Common myeloid progenitor, CD34-positive (primary cell): ENCODE results near the gene DEPDC1.
"Not testable (repeated sequence)": the region's sequence is repeated elsewhere in the genome, so short reads cannot be mapped to it uniquely, and the experiment has no call there.

ENCODE experiments used
- CTCF ChIA-PET: fragments of 350-600 bp; sonication (Branson Sonifier 250); formaldehyde crosslinking; loops from one replicate; lab custom pipeline; 2021; ENCODE audit warnings: antibody characterized with exemption; lab: Charles Lee
- POLR2A ChIA-PET: fragments of 350-600 bp; sonication (Branson Sonifier 250); formaldehyde crosslinking; loops from one replicate; lab custom pipeline; 2021; ENCODE audit warnings: antibody characterized with exemption; lab: Charles Lee
- DNase-seq, 3 donors: peaks; one replicate each; pipeline versions ENCODE4 v3.0.0 to v3.0.0-alpha.2; 2013
- H3K27ac ChIP-seq, 2 experiments: 1 replicate in 1 of 2; 2 replicates in 1 of 2; pipeline ENCODE4 v1.7.0; 2013; ENCODE audit warnings: inconsistent platforms in 2 of 2, low read length in 2 of 2, mild to moderate bottlenecking in 2 of 2, low read depth in 1 of 2, moderate library complexity in 1 of 2; ENCODE audit not compliant: severe bottlenecking in 2 of 2, insufficient read depth in 1 of 2, poor library complexity in 1 of 2
- H3K27me3 ChIP-seq, 5 experiments: replicated peaks in 2 of 5; 1 replicate in 3 of 5; 2 replicates in 2 of 5; pipeline versions ENCODE4 v1.6.1 to v1.7.0; 2013; ENCODE audit warnings: low read length in 4 of 5, mild to moderate bottlenecking in 2 of 5, moderate library complexity in 2 of 5, inconsistent platforms in 1 of 5; ENCODE audit not compliant: insufficient read depth in 5 of 5, control insufficient read depth in 4 of 5
- H3K36me3 ChIP-seq, 4 experiments: 1 replicate in 2 of 4; 2 replicates in 2 of 4; pipeline versions ENCODE4 v1.6.1 to v1.7.0; 2013; ENCODE audit warnings: low read length in 3 of 4, control low read depth in 1 of 4, mild to moderate bottlenecking in 1 of 4; ENCODE audit not compliant: control insufficient read depth in 4 of 4, insufficient read depth in 4 of 4
- H3K4me1 ChIP-seq, 4 experiments: 1 replicate in 3 of 4; 2 replicates in 1 of 4; pipeline versions ENCODE4 v1.6.1 to v1.7.1; 2013; ENCODE audit warnings: low read length in 3 of 4, mild to moderate bottlenecking in 3 of 4, control low read depth in 1 of 4, inconsistent platforms in 1 of 4, moderate library complexity in 1 of 4; ENCODE audit not compliant: control insufficient read depth in 4 of 4, insufficient read depth in 4 of 4; ENCODE audit errors: control extremely low read depth in 1 of 4
- H3K4me3 ChIP-seq, 7 experiments: 1 replicate in 4 of 7; 2 replicates in 3 of 7; pipeline versions ENCODE4 v1.5.1 to v1.7.0; 2013; ENCODE audit warnings: mild to moderate bottlenecking in 7 of 7, low read length in 6 of 7, moderate library complexity in 6 of 7, inconsistent platforms in 2 of 7, low read depth in 2 of 7, control low read depth in 1 of 7; ENCODE audit not compliant: insufficient read depth in 4 of 7, control insufficient read depth in 1 of 7; ENCODE audit errors: extremely low read depth in 1 of 7
- H3K9me3 ChIP-seq, 5 experiments: 1 replicate in 4 of 5; 2 replicates in 1 of 5; pipeline versions ENCODE4 v1.6.1 to v1.7.1; 2013; ENCODE audit warnings: low read length in 4 of 5, mild to moderate bottlenecking in 2 of 5, inconsistent platforms in 1 of 5, low read depth in 1 of 5, moderate library complexity in 1 of 5; ENCODE audit not compliant: control insufficient read depth in 4 of 5, insufficient read depth in 2 of 5; ENCODE audit errors: control extremely low read depth in 1 of 5
- WGBS: methylation state at CpG from one replicate; pipeline ENCODE4 v1.1.5; 2013; ENCODE audit not compliant: insufficient coverage; 5-methylcytosine and 5-hydroxymethylcytosine counted together

Gene DEPDC1

GRCh38 chr1:68493193-68493592 is 3.7 kb downstream of the DEPDC1 start:
- CTCF ChIA-PET, result no interaction called here
- no peak overlapping the region for H3K27ac ChIP-seq
- no peak overlapping the region for H3K4me3 ChIP-seq
- no peak for DNase-seq
- peaks cover 4 to 17% (median 11%) of the 10 kb centered on the region in 4 experiments for H3K4me1 ChIP-seq
- H3K9me3 ChIP-seq, result peaks cover 0 to 3% (median 0%) of the 10 kb centered on the region in 5 experiments
- no peaks in the 10 kb centered on the region for H3K27me3 ChIP-seq
- H3K36me3 ChIP-seq, result peaks cover 0 to 13% (median 5%) of the 10 kb centered on the region in 4 experiments
- POLR2A ChIA-PET, result no interaction called here
- WGBS, result 100% methylated on average over 2 of the region's 2 CpGs

DNA sequence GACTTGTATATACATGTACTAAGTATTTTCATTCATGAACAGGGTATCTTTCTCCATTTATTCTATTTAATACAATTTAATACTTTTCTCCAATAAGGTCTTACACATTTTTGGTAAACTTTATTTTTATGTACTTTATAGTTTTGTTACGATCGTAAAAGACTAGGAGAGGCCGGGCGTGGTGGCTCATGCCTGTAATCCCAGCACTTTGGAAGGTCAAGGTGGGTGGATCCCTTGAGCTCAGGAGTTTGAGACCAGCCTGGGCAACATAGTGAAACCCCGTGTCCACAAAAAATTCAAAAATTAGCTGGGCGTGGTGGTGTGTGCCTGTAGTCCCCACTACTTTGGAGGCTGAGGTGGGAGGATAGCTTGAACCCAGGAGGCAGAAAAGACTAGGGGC is 4.6 kb downstream of the DEPDC1 start:
- DNase-seq, H3K4me3 ChIP-seq, POLR2A ChIA-PET, H3K27me3 ChIP-seq, H3K27ac ChIP-seq, H3K9me3 ChIP-seq: not testable (repeated sequence)
- CTCF ChIA-PET, result interaction anchor here (1.0 kb wide), 1 partner anchor 25 kb away, joined by 3 read pairs; no protein-coding TSS in a partner anchor
- H3K36me3 ChIP-seq, result peaks cover 0 to 13% (median 7%) of the 10 kb centered on the region in 4 experiments
- 100% methylated on average over 4 of the region's 6 CpGs for WGBS
- H3K4me1 ChIP-seq, result peaks cover 4 to 11% (median 9%) of the 10 kb centered on the region in 4 experiments

- Histone ChIP-seq H3K4me1 (no peaks in the 10 kb centered on the region), H3K27me3 (no peaks in the 10 kb centered on the region), H3K27ac (no peak overlapping the region), H3K9me3 (peaks cover 0 to 3% (median 0%) of the 10 kb centered on the region in 5 experiments), H3K4me3 (no peak overlapping the region), H3K36me3 (peaks cover 0 to 25% (median 8%) of the 10 kb centered on the region in 4 experiments)
- WGBS, result no CpG with 5 or more reads among the region's 2 CpGs
- ChIA-PET CTCF (no interaction called here), POLR2A (no interaction called here)
- DNase-seq, result no peak
Observed at GRCh38 chr1:68490046-68490651, 6.7 kb downstream of the DEPDC1 start.

DNA sequence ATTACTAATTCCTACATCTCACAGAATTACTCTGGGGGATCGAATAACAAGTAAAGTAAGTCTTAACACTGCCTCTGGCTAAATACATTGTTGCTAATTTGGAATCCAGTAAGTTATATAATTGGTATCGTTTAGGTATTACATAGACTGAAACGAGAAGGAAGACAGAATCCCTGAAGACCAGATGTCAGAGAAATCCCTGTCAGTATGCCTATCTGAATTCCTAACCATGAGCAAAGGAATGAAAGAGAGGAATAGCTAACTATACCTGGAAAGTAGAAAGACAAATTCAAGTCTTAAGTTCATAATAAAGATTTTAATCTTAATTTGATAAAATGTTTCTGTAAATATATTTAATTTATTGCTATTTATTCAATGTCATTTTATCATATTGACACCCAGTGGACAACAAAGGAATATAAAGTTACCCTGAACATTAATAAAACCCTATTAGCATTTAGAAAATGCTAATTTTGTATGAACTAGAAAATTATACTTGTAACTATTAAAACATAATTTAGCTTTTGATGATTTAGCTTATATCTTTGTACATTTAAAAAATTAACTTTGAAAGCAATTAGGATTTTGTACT is 11.4 kb downstream of the DEPDC1 start:
- CTCF ChIA-PET, result no interaction called here

GRCh38 chr1:68484618-68485017 is 12.3 kb downstream of the DEPDC1 start:
- Histone ChIP-seq H3K27ac (no peak overlapping the region), H3K27me3 (no peaks in the 10 kb centered on the region), H3K9me3 (no peaks in the 10 kb centered on the region), H3K4me3 (no peak overlapping the region), H3K4me1 (peaks cover 0 to 8% (median under 1%) of the 10 kb centered on the region in 4 experiments), H3K36me3 (peaks cover 3 to 43% (median 9%) of the 10 kb centered on the region in 4 experiments)
- ChIA-PET POLR2A (no interaction called here), CTCF (interaction anchor here (1.5 kb wide), 1 partner anchor 66 kb away, joined by 3 read pairs; no protein-coding TSS in a partner anchor)
- DNase-seq, result no peak
- 100% methylated on average over 1 of the region's 1 CpG for WGBS

More for the DNA sequence above, 11.4 kb downstream of the DEPDC1 start:
- peaks cover 3 to 40% (median 9%) of the 10 kb centered on the region in 4 experiments for H3K36me3 ChIP-seq
- DNase-seq, result no peak
- WGBS, result 100% methylated on average over 2 of the region's 3 CpGs
- no peak overlapping the region for H3K4me3 ChIP-seq
- POLR2A ChIA-PET, result no interaction called here
- peaks cover 0 to 4% (median under 1%) of the 10 kb centered on the region in 4 experiments for H3K4me1 ChIP-seq
- no peak overlapping the region for H3K27ac ChIP-seq
- peaks cover 0 to under 1% (median 0%) of the 10 kb centered on the region in 5 experiments for H3K9me3 ChIP-seq
- H3K27me3 ChIP-seq, result no peaks in the 10 kb centered on the region

- WGBS, result no CpG with 5 or more reads among the region's 3 CpGs
- peaks cover under 1 to 56% (median 22%) of the 10 kb centered on the region in 4 experiments for H3K36me3 ChIP-seq
- H3K4me1 ChIP-seq, result peaks cover 0 to 8% (median under 1%) of the 10 kb centered on the region in 4 experiments
- POLR2A ChIA-PET, result no interaction called here
- CTCF ChIA-PET, result no interaction called here
- DNase-seq, result peak in 1 of 3 donors; percentile 18
- no peak overlapping the region for H3K4me3 ChIP-seq
- H3K27me3 ChIP-seq, result no peaks in the 10 kb centered on the region
- H3K9me3 ChIP-seq, result no peaks in the 10 kb centered on the region
- no peak overlapping the region for H3K27ac ChIP-seq
Observed at GRCh38 chr1:68481041-68481440, 15.8 kb downstream of the DEPDC1 start.

DNA sequence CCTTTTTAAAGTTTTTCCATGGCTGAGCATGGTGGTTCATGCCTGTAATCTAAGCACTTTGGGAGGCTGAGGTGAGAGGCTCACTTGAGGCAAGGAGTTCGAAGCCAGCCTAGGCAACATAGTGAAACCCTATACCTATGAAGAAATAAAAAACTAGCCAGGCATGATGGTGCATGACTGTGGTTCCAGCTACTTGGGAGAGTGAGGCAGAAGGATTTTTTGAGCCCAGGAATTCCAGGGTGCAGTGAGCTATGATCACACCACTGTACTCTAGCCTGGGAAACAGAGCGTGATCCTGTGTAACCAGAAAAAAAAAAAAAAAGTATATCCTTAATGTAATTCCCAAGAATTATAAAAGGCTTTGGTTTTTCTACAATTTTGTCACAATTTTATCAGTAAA is 17.4 kb downstream of the DEPDC1 start:
- DNase-seq, result no peak
- H3K4me3 ChIP-seq, result no peak overlapping the region
- ChIA-PET POLR2A (no interaction called here), CTCF (interaction anchor here (0.7 to 1.9 kb wide), 2 partner anchors 10 to 12 kb away, joined by 3 to 7 read pairs; no protein-coding TSS in a partner anchor)
- peaks cover 0 to 48% (median 22%) of the 10 kb centered on the region in 4 experiments for H3K36me3 ChIP-seq
- H3K4me1 ChIP-seq, result peaks cover 0 to 8% (median under 1%) of the 10 kb centered on the region in 4 experiments
- H3K9me3 ChIP-seq, result no peaks in the 10 kb centered on the region
- WGBS, result no CpG with 5 or more reads among the region's 2 CpGs
- no peaks in the 10 kb centered on the region for H3K27me3 ChIP-seq
- no peak overlapping the region for H3K27ac ChIP-seq
